HG02759 (cell line): ENCODE measurements around the gene MYOG.

ENCODE experiments used
- ATAC-seq: cut with Tn5 transposase; IDR thresholded peaks from one replicate; pipeline ENCODE4 v1.9.1; 2021; ENCODE audit warnings: mild to moderate bottlenecking, moderate library complexity; ENCODE audit not compliant: unreplicated experiment

MYOG gene

DNA sequence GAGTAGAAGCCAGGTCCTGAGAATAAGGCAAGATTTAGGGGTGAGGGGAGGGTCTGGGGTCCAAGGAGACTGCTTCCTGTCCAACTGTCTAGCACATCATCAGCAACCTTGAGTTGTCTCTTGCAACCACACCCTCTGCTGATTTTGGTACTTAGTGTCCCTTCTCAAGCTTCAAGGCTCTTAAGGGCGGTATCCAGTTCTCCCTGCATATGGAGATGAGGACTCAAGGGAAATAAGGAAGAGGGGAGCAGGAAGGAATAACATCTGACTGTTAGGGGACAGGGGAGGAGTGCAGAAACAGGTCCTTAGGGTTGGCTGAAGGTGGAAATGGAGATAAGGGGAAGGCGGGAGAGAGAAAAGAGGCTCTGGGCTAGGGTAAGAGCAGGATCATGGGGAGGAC is 12.3 kb downstream of the MYOG start:
- no peak for ATAC-seq

DNA sequence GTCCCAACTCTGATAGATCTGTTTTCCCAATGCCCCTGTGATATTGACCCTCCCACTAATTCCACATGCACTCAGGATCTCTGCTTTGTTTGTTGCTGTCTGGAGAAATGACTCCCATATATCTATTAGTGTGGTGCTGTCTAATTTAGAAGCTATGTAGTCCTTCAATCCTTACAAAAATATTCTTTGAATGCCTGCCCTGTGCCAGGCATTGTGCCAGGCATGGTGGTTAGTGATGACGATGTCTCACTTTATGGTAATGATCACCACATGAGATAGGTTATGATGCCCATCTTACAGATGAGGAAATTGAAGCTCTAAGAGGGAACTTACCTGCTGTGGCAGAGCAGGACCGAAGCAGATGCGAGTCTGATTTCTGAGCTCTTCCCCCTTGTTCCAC is 12.9 kb downstream of the MYOG start:
- ATAC-seq, result no peak

DNA sequence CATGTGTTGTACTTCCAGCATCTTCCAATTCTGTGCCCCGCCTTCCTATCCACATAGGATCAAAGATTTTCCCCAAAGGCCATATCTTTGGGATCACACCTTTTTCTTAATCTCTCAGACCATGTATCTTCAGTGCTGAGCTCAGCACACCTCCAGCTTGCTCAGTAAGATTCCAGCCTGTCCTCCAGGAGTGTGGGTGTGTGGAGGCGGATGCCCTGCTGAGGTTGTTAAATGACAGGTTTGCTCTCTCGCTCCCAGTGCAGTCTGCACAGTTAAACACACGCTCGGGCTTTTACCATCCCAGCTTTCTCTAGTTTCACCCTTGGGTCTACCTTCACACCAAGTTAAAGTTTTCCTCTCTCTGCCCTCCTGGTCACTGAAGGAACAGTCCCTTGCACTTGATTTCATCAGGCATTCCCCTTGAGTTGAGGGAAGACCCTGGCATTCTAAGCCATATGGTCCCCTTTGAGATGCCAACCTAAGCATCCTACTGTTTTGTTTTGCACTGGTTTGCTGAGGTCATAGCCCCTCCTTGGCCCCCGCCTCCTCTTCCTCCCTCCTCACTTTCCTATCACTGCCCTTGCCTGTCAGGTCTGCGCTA is 13.7 kb downstream of the MYOG start:
- ATAC-seq, result no peak

DNA sequence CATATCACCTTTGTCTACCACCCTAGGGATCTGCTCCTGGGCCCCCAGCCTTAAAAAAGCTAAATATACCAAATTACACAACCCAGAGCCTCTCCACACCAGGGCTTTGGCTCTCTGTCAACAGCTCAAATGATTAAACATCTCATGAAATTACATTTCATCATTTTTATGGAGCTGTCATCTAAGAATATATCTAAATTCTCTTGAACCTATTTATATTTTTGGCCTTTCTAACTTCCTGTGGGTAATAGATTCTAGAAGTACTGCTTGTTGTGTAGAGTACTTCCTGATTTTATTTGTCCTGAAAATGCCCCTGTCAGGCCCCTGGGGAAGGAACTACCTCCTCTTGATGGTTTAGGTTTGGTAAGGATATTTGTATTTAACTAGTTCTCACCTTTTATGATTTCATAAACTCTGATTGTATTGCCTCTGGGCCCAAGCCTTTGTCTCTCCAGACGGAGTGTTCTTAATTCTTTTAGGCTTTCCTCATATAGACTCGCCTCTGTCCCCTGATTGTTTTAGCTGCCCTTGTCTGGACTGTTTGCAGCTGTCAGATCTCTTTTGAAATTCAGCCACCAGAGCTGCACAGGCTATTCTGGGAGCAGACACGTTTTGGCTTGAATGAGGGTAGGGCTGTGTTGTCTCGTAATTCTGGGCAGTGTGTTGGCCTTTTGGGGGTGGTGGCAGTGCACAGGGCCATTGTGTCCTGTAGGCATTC is 16.6 kb downstream of the MYOG start:
- ATAC-seq, result no peak

DNA sequence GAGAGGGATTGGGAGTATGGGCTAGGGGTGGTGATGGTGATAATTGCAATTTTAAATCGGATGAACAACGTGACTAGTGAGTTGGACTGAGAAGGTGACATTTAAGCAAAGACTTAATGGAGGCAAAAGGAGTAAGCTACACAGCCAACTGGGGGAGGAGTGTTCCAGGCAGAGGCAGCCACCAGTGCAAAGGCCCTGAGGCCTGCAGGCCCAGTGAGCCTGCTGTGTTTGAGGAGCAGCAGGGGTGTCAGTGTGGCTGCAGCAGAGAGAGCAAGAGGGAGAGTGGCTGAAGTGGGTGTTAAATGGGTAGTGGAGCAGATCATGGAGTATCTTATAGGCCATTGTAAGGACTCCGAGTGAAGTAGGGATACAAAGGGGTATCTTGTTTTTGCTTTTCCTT is 18.8 kb downstream of the MYOG start:
- no peak for ATAC-seq

DNA sequence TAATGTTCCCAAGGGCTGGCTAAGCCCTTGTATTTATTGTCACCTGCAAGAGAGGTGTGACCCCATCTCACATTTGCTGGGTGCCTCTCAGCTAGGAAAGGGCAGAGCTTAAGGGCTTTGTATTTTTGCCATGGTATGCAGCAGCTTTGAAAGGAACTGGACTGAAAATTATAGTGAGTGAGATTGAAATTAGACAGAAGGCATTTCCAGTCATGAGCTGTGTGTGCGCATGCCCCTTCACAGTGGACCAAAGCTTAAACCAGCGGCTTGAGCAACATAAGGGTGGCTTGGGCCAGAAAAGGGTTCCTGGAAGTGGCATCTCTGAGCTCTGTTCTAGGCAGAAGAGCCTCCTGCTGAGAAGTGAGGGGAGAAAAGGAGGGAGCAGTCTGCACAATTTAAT is 19.8 kb downstream of the MYOG start:
- ATAC-seq, result no peak

DNA sequence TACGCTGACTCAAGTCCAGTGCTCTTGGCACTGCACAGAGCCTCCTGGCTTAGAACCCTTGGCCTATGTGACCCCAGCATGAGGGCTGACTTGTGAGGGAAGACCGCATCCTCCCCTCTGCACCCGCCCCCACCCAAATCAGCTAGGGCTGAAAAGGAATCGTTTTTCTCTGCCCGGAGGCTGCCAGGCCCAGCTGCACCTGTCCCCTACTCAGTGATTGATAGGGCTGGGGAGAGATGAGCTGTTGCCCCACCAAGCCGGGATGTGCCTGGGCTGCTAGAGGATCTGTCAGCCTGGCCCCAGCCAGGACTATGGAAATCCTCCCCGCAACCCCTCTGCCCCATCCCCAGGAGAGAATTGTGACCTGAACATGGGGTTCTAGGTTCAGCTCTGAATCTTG is 20.6 kb downstream of the MYOG start:
- no peak for ATAC-seq

DNA sequence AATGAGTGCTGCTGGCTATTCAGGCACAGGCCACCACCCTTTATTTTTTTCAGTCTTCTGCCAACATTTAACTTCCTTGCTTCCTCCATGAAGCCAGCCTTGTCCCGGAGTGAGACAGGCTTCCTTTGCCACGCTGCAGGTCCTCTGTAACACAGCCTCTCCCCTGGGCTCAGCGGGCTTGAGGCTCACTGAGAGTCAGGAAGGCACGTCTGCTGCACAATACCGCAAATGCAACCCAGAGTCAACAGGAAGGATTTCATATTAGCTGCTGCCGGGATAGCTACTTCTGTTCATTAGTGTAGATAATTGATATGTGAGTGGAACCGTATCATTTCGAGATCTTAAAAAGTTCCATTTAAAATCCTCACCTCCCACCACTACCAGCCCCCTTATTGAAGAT is 22.5 kb downstream of the MYOG start:
- ATAC-seq, result no peak

DNA sequence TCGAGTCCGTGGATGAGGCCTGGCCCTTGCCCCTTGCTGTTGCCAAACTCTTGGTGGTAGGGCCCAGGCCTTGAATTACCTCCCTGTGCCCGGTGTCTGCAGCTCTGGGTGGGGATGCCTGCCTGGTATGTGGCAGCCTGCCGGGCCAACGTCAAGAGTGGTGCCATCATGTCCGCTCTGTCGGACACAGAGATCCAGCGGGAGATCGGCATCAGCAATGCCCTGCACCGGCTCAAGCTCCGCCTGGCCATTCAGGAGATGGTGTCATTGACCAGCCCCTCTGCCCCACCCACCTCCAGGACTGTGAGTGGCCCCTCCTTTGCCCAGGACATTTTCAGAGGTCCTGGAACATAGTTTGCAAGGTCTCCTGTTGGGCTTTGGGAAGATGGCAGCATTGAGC is 25.7 kb downstream of the MYOG start:
- ATAC-seq, result no peak

DNA sequence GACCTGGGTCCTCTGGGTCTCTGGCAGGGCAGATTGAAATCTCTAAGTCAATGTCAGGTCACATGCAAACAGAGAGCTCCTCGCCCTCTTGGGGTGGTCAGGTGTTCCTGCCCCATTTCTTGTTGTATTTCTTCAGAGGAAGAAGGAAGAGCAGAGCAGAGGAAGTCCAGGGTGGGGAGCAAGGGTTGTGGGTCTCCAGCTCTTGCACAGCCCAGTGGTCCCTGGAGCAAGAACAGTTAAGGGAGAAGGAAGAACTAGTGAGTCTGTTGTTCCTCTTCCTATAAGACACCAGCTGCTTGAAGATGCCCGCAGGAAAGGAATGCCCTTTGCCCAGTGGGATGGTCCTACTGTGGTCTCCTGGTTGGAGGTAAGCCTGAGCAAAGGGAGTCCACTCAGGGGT is 26.3 kb downstream of the MYOG start:
- no peak for ATAC-seq

DNA sequence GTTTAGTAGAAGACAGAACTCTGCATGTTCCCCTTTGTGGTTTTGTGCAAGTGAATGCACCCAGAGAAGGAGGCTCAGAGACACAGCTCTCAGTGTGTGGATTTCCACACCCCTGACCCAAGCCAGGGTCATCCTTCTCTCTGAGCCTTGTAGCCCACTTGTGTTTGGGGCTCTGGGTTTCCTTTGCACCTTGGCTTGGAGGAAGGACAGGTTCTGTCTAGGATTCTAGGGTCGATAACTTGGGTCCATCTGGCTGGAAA is 27.2 kb downstream of the MYOG start:
- no peak for ATAC-seq

DNA sequence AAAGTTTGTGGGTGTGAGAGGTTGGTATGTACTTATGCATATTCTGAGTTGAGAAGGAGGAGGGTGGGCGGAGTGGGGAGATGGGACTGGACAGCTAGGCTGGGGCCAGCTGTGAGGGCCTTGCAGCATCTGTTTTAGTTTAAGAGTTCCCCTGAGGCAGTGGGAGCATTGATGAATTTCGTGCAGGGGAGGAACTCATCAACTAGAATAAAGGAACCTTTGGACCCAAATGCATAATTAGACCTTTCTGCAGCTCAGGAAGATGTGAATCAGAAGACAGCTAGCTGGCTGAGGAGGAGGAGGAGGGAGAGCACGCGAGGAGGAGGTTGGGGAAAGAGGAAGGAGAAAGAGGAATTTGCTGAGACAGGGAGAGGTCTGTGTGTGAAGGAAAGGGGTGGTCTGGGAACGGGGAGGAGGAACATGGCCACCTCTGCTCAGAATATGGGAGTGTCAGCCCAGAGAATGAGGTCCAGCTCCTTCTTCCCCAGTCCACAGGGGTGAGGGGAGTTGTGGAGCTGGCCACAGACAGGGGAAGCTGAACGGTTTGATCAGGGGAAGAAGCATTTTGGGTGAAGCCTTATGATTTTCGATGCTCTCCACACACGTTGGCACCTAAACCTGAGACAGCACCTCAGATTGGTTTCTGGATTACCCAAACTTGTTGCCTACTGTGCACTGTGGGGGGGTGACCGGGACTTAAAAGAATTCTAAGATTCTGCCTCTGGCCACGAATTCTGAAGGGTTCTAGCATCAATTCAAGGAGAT is 27.7 kb downstream of the MYOG start:
- ATAC-seq, result no peak

DNA sequence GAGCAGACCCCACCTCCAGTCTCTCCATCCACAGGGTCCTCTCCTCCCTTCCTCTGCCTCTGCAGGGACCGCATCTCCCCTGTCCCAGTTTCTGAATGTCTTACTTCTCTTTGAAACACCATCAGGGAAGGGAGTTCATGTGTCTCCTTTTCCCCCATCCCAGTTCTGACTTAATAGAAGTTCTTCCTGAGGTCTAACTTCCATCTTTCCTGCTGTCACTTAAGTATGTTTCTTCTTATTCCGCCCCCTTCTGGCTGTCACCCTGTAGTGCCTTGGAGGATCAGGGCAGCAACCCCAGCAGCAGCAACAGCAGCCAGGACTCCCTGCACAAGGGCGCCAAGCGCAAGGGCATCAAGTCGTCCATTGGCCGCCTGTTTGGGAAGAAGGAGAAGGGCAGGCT is 29.3 kb downstream of the MYOG start:
- ATAC-seq, result no peak

DNA sequence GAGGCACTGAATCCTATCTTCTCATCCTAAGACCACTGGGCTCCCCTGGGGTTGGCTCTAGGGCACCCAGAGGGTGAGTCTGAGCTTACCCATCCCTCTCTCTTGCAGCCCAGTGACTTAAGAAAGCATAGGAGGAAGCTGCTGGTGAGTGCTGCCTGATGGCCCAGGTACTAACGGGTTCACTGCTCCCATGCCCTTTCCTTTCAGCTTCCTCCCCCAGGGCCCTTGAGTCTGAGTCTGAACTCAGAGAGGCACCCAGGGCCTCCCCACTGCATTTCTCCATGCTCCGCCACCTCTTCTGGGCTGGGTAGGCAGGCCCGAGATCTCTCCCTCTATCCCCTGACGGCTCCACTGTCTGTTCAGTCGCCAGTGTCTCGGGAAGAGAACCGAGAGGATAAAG is 29.8 kb downstream of the MYOG start:
- no peak for ATAC-seq

DNA sequence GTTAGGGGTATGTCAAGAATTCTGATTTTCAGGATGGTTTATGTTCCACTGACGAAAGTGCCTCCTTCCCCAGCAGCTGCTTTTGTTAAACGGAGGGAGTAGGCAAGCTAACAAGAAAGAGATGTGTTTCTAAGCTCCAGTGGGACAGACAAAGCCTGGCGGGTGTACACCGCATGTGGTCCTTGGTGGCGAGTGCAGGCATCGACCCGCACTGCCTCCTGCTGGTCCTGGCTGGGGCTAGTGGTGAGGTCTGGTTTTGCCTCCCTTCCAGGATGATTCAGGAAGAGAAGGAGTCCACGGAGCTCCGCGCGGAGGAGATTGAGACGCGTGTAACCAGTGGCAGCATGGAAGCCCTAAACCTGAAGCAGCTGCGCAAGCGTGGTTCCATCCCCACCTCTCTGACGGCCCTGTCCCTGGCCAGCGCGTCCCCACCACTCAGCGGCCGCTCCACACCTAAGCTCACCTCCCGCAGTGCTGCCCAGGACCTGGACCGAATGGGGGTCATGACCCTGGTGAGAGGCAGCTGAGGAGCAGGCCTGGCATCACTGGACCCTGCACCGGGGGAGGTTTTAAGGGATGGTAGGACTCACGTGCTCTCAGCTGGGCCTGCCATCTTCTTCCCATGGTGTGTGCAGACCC is 30.5 kb downstream of the MYOG start:
- ATAC-seq, result no peak

DNA sequence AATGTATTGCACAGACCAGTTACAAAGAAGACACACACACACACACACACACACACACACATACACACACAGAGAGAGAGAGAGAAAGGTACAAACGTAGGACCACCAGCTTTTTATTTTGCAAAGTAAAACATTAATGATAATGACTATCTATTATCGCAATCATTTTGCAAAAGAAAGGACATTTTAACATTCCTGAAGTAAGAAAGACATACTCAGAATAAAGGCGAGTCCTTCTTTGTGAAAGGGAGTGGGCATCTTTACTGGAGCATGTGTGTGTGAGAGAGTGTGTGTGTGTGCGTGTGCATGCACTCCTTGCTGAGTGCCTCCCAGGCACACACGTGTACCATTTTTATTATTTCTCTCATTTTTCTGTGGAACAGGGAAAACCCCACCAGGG is 31.2 kb downstream of the MYOG start:
- ATAC-seq, result no peak

DNA sequence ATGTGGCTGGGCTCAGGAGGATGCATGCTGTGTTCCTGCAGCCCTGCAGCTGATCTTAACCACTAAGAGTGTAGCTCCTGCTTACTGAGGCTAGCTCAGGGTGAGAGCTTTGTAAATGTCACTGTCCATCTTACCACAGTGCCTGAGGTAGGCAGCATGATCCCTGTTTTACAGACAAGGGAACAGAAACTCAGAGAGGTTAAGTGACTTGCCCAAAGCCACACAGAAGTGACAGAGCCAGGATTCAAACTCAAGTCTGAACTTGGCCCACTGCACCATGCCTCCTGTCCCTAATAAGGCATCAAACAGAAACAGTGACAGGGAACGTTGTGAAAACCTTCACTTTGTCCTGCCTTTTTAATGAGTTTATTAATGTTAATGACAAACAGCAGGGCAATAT is 31.6 kb downstream of the MYOG start:
- ATAC-seq, result no peak

DNA sequence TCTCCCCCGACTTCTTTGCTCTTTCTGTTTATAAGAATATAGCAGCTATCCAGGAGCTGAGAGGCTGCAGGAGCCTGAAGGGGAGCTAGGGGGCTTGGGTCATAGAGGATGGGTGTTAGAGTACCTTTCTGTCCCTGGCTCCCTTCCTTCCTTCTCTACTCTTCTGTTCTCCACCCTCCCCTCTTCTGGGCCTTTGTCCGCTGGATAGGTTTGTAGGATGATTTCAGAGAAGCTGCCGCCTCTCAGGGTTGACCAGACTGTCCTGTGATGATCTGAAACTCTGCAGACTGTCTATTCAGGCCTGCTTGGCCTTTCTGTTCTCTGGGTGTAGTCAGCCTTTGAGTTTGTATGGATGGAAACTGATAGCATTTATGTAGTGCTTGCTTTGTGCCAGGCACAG is 33.2 kb downstream of the MYOG start:
- no peak for ATAC-seq

DNA sequence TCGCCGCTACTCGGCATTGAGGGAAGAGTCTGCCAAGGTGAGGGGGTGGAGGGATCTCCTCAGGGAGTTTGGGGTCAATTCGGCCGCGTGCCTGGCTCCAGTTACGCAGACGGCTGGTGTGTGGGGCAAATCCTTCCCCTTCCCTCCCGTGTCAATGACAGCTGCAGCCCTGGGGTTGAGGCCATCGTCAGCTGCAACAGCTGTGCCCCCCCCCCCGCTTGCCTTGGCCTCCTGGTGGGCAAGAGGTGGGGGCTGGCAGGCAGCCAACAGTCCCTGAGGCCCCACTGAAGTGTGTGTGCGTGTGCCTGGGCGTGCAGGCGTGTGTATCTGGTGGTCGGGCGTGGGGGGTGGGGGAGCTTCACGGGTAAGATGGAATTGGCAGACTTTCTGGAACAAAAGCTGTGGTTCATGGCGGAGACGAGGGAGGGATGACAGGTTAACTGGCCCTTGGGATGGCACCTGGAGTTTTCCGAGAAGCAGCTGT is 33.9 kb downstream of the MYOG start:
- no peak for ATAC-seq

DNA sequence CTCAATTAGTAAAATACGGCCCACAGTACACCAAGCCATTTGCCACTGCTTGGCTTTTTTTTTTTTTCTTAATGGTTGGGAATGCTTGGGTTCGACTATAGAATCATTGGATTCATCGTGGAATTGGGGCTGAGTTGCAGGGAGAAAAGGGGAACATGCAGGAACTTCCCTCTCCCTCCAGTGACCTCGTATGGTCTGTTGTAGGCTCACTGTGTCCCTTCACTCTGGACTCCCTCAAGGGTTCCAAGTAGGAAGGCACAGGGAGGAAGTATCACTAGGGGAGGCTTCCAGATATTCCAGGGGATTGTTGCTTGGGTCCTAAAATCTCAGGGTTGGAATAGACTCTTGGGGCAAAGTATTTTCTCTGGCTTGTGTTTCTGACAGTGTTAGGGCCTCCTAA is 35.0 kb downstream of the MYOG start:
- no peak for ATAC-seq

DNA sequence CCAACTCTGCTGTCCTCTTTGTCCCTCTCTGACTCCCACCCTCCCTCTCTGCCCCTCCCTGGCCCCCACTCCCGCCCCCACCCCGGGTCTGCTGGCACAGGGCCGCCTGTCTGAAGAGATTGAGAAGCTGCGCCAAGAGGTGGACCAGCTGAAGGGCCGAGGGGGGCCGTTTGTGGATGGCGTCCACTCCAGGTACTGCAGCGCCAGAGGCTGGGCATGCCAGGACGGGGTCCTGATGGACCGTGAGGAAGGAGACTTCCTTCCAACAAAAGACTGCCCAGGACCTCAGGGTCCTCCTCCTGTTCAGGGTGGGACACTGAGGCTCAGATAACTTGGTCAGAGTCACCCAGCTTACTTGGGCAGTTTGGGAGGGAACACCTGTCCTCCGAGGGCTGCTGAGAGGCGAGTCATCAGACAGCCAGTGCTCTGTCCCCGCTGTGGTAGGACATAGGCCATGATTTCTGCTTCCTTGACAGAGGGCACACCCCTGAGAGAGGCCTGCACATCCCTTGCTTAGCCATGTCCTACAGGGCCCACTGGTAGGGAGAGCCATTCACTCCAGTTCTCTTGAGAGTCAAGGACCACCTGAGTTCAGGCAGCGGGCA is 36.1 kb downstream of the MYOG start:
- no peak for ATAC-seq

DNA sequence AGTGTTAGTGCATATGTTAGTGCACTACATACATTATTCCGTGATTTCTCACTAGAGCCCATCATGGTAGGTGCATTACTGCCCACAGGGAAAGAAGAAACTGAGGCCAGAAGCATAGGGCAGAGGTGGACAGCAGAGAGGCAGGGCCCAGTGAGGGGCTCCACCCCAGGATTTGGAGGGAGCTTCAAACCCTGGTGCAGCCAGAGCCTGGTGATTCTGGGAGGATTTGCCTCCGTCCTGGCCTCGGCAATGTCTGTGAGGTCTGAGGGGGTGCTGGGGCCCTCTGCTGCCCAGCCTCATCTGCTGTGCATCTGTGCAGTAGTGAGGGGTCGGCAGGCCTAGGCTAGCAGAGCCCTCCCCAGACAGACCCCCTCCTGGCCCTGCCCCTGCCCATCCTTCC is 36.7 kb downstream of the MYOG start:
- no peak for ATAC-seq
